ENCODE measurements around the gene SENP6.

DNA sequence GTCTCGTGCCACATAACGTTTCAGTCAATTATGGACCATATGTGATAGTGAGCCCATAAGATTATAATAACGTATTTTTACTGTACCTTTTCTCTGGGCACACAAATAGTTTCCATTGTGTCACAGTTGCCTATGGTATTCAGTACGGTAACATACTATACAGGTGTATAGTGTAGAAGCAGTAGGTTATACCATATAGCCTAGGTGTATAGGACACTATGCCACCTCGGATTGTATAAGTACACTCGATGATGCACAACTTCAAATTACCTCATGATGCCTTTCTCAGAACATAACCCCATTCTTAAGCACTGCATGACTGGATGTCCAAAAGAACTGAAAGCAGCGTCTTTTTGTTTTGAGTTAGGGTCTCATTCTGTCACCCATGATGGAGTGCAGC lies 87.9 kb downstream of the SENP6 start:
- TF ChIP-seq EZH2 (IDR thresholded peaks at IDR 0.05) (no peak), POLR2AphosphoS5 (IDR thresholded peaks at IDR 0.05; ENCODE audit: borderline replicate concordance, low read depth, low read length) (no peak), FOXP2 (optimal IDR thresholded peaks at IDR 0.05; ENCODE audit: control extremely low read depth, extremely low read length, insufficient read depth) (no peak)
